A172 (cell line): ENCODE results near the gene YIPF2. TPM values are rescaled to one million over a fixed set of nuclear protein-coding genes. Genes with fewer than 3 reads are reported as not detected.
"Not testable (repeated sequence)": the region's sequence is repeated elsewhere in the genome, so short reads cannot be mapped to it uniquely, and the experiment has no call there.

Source experiments
- DNase-seq: peaks from one replicate; pipeline ENCODE4 v3.0.0-alpha.2; 2015; ENCODE audit warnings: low spot score
- total RNA-seq: library from RNA; depleted of rRNA; stranded (reverse); fragments of >200 nt; shearing (Covaris generic); gene quantifications from 2 replicates; pipeline ENCODE4 v1.2.3, GENCODE V29; 2014; rRNA removed

The YIPF2 gene
- 59.4 and 72.8 TPM in 2 replicates for total RNA-seq

- peak; percentile 99 for DNase-seq
These were observed at the start of gene YIPF2, which contains the start of gene TIMM29 for GRCh38 chr19:10928563-10929401. Gene YIPF2, minus strand, starts transcription at chr19:10928639. Its CDS starts 229 bp downstream, at chr19:10928410. Gene TIMM29, plus strand, starts transcription at chr19:10928811. Its CDS starts 12 bp downstream, at chr19:10928823.

GRCh38 chr19:10977742-10978092, 49.3 kb upstream of the YIPF2 start:
- no peak for DNase-seq

DNA sequence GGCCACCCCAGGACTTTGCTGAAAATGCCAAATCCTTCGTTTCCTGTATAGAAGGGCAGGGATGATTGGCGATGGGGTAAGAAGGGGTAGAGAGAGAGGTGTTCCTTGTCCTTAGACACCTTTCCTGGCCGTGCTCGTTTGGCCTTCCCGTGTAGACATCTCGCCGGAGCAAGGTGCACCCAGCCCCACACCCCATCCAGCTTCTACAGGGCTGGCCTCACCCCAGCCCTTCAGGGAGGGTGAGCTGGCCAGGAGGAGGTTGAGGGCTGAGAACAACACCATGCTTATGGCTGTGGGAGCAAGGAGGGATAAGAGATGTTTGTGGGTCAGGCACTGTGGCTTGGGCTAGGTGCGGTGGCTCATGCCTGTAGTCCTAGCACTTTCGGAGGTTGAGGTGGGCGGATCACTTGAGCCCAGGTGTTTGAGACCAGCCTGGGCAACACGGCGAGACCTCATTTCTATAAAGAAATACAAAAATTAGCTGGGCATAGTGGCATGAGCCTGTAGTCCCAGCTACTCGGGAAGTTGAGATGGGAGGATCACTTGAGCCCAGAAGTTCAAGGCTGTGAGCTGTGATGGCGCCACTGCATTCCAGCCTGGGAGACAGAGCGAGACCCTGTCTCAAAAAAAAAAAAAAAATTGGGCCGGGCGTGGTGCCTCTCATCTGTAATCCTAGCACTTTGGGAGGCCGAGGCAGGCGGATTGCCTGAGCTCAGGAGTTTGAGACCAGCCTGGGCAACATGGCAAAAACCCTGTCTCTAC, 47.9 kb upstream of the YIPF2 start:
- DNase-seq = no peak

GRCh38 chr19:10975374-10976130, 47.1 kb upstream of the YIPF2 start:
- DNase-seq = peak; percentile 64

- DNase-seq = no peak
These were observed 42.8 kb upstream of the YIPF2 start for GRCh38 chr19:10971107-10971726.

- no peak for DNase-seq
These were observed 40.2 kb upstream of the YIPF2 start for GRCh38 chr19:10968527-10969135.

GRCh38 chr19:10966809-10967208, 38.4 kb upstream of the YIPF2 start:
- no peak for DNase-seq

DNA sequence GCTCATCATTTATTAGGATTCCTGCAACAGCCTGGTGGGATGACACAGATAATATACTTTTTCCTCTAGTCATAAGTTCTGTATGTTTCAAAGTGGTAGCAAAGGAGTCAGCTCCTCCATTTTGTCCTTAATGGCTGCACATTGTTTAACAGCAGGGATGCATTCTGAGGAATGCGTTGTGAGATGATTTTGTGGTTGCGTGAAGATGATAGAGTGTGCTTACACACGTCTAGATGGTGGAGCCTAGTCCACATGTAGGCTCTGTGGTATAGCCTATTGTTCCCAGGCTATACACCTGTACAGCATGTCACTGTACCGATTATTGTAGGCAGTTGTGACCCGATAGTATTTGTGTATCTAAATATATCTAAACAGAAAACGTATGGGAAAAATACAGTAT, 37.0 kb upstream of the YIPF2 start:
- no peak for DNase-seq

DNA sequence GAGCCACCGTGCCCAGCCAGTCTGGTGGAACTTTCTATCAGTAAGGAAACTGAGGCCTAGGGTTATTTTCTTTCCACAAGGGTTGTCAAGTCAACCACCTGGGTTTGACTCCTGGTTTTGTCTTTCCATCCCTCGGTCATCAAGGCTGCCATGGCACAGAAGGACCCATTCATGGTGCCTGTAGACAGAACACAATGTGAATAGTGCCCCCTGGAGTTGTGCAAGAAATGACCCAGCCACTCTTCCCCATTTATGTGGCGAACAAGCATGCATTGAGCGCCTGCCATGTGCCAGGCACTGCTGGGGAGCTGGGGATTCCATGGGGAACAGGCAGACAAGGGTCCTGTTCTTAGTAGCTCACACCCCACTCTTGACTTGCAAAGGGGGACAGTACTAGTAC, 36.5 kb upstream of the YIPF2 start:
- no peak for DNase-seq

DNA sequence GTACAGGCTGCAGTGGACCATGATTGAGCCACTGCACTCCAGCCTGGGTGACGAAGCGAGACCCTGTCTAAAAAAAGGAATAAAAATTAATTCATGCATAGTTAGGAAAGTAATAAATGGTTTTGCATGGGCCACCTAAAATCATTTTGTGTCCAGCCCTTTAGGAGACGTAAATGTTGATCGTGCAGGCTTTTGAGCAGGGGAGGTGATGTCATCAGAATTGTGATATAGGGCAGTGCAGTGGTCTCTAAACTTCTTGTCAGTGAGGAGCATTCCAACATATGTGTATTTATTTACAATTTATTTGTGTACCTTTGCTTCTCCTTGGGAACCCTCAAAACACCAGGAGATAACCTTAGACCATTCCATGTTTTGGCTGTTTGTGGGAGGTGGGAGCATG, 35.4 kb upstream of the YIPF2 start:
- DNase-seq = no peak

DNA sequence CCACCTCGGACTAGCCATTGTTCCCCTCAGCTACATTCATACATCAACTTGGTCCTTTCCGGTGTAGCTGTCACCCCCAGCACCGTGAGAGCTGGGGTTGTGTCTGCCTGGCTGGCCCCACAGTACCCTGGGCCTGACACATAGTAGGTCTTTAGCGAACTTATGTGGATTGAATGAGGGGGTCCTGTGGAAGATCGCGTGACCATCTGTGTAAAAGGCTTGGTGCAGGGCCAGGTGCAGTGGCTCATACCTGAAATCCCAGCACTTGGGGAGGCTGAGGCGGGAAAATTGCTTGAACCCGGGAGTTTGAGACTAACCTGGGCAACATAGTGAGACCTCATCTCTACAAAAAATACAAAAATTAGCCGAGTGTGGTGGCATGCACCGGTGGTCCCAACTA, 34.4 kb upstream of the YIPF2 start:
- DNase-seq = no peak

GRCh38 chr19:10961073-10961860, 32.8 kb upstream of the YIPF2 start:
- DNase-seq = no peak

DNA sequence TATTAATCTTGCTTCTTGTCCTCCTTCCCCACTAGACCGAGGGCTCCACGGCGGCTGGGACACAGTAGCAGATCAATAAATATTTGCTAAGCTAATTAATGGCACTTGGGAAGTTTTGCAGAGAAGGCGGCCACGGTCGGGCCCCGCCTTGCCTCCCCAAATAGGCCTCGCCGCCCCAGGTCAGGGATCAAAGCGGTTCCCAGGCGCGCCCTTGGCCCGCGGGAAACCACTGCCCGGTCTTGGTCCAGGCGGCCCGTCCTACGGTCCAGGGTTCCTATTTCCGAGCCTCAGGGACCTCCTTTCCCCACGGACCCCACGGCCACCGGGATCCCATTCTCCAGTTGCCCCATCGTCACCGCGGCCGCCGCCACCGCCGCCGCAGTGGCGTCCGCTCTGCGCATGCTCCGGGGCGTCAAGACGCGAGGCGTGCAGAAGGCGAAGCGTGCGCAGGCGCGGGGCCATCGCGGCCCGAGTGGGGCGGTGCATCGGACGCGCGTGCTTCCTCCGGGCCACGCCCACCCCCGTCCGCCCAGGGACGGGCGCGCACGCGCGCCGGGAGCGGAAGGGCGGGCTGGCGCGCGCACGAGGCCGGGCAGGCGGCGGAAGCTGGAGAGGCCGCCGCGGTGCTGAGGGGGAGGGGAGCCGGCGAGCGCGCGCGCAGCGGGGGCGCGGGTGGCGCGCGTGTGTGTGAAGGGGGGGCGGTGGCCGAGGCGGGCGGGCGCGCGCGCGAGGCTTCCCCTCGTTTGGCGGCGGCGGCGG, 32.1 kb upstream of the YIPF2 start, which contains the start of gene SMARCA4:
TSS of gene SMARCA4 (plus strand) at position 717 of the 759 bp plus-strand sequence. CDS start 23,122 bp downstream, outside the sequence.
- peak; percentile 91 for DNase-seq

DNA sequence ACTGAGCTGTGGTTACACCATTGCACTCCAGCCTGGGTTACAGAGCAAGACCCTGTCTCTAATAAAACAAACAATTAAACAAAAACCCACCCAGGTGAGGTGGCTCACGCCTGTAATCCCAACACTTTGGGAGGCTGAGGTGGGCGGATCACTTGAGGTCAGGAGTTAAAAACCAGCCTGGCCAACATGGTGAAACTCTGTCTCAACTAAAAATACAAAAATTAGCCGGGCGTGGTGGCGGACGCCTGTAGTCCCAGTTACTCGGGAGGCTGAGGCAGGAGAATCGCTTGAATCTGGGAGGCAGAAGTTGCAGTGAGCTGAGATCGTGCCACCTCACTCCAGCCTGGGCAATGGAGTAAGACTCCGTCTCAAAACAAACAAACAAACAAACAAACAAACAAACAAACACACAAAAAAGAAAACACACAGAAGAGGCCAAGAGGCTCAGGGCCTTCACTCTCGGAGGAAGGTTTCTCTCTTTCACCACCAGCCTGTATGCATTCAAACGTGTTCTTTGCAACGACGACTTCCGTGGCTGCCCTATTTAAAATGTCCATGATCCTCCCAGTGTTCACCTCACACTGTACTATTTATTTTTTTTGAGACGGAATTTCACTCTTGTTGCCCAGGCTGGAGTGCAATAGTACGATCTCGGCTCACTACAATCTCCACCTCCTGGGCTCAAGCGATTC, 31.0 kb upstream of the YIPF2 start:
- not testable (repeated sequence) for DNase-seq

- DNase-seq = no peak
These were observed 24.4 kb upstream of the YIPF2 start for GRCh38 chr19:10952809-10953208.

- peak; percentile 97 for DNase-seq
These were observed 18.7 kb upstream of the YIPF2 start for GRCh38 chr19:10946958-10947657.

DNA sequence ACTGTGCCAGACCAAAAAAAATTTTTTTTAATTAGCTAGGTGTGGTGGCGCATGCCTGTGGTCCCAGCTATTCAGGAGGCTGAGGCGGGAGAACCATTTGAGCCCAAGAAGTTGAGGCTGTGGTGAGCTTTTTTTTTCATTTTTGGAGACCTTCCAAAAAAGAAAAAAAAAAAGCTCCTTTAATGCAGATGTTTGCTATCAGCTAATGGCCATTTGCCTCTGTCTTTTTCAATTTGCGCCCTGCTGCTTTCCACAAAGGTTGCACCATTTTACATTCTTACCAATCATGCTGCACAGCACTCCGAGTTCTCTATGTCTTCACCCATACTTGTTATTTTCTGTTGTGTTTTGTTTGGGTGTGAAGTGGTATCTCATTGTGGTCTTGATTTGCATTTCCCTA, 16.8 kb upstream of the YIPF2 start:
- no peak for DNase-seq

DNA sequence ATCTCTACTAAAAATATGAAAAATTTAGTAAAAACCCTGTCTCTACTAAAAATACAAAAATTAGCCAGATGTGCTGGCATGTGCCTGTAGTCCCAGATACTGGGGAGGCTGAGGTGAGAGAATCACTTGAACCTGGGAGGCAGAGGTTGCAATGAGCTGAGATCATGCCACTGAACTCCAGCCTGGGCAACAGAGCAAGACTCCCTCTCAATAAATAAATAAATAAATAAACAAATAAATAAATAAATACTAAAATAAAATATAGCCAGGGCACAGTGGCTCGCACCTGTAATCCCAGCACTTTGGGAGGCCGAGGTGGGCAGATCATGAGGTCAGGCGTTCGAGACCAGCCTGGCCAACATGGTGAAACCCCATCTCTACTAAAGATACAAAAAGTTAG, 15.0 kb upstream of the YIPF2 start:
- not testable (repeated sequence) for DNase-seq
